ENCODE data around the gene MAD1L1.
"Not testable (repeated sequence)": the region's sequence is repeated elsewhere in the genome, so short reads cannot be mapped to it uniquely, and the experiment has no call there.

Gene MAD1L1

DNA sequence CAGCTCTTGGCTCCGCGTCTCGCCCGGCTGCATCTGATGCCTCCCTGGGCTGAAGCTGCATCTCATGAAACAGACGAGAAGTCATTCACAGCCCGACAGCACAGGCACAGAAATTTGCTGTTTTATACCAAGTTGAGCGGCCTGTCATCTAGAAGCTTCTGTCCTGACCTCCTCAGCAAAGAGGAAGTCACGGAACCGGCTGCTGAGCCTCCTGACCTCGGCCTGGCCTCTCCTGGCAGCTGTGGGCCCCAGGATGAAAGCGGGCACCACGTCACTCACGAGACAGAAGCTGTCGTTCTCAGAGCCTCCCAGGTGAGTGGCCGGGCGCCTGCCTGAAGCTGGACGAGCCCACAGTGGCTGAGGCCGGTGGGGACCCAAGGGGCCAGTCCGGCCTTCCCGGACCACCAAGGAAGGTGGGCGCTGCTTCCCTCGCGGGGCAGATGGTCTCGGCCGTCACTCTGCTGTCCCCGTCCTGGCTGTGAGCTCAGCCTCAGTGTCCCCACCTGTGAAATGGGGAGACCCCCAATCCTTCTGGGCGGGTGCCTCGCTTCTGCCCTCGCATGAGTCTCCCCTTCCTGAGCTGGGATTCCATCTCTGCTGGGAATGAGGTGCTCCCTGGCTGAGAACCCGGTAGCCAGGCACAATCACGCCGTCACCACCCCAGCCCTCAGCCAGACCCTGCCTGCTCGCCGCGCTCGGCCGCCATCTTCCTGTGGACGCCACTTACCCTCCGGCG, 391.3 kb downstream of the MAD1L1 start:
- DNase-seq = not testable (repeated sequence)

GRCh38 chr7:1840744-1841143, 392.0 kb downstream of the MAD1L1 start:
- not testable (repeated sequence) for DNase-seq

- DNase-seq = no peak
These were observed 393.0 kb downstream of the MAD1L1 start for GRCh38 chr7:1839701-1840100.

DNA sequence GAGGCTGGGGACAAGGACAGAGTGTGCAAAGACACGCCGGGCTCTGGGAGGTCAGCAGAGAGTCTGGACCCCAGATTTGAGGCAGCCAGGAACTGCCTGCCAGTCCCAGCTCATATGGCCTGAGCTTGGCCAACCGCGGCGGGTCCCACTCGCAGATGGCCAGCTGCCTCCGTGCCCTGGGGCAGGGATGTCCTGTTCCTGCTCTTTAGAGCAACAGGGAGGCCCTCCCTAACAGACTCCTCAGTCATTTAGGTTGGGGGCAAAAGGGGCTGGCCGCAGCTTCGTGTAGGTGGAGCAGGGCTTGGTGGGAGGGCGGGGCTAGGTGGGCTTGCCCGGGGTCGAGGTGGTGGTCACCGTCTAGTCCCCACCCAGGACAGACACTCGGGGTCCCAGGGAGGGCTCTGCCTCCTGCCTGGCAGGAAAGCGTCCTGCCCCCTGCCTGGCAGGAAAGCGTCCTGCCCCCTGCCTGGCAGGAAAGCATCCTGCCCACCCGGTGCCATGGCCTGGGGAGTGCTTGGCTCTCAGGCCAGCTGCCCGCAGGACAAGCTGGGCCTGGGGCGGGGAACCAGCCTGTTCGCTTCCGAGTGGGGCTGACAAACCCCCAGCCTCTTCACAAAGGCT, 393.7 kb downstream of the MAD1L1 start:
- DNase-seq = not testable (repeated sequence)

DNA sequence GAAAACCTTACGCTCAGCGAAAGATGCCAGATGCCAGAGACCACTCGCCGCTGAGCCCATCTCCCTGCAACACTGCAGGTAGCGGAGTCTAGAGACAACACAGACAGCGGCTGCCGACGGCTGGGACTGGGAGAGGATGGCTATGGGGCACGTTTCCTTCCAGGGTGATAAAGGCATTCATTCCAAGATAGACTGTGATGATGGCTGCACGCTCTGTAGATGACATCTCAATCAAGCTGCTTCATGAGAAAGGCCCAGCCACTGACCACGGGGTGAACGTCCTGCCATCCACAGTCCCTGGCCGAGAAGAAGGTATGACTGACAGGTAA, 394.2 kb downstream of the MAD1L1 start:
- not testable (repeated sequence) for DNase-seq

- DNase-seq = not testable (repeated sequence)
These were observed 394.8 kb downstream of the MAD1L1 start for GRCh38 chr7:1837696-1838543.

GRCh38 chr7:1831933-1832535, 400.7 kb downstream of the MAD1L1 start:
- DNase-seq = not testable (repeated sequence)

DNA sequence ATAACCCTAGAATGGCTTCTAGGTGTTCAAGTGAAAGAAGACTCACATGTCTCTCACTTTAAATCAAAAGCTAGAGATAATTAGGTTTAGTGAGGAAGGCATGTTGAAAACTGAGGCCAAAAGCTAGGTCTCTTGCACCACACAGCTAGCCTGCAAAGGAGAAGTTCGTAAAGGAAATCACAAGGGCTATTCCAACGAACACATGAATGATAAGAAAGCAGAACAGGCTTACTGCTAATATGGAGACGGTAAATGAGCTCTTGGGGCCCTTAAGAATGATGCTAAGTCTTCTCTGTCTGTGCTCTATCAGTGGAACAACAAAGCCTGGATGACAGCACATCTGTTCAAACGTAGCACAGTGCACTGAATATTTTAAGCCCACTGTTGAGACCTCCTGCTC, 401.3 kb downstream of the MAD1L1 start:
- not testable (repeated sequence) for DNase-seq

- DNase-seq = not testable (repeated sequence)
These were observed 403.1 kb downstream of the MAD1L1 start for GRCh38 chr7:1829668-1830067.

DNA sequence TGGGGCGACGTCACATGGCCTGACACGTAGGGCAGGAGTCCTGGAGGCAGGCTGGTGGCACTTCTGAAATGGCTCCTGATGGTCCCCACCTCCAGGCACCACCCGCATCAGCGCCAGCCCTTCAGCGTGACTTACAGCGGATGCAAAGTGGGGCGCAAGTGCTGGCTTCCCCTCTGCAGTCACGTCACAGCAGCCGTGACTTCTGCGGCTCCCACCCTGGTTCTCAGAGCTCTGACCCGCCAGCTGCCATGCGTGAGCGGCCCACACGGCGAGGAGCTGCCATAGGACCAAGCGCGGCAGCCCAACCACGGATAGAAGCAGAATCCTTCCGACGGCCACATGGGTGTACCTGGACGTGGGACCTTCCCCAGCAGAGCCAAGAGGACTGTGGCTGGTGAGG, 403.6 kb downstream of the MAD1L1 start:
- DNase-seq = no peak

DNA sequence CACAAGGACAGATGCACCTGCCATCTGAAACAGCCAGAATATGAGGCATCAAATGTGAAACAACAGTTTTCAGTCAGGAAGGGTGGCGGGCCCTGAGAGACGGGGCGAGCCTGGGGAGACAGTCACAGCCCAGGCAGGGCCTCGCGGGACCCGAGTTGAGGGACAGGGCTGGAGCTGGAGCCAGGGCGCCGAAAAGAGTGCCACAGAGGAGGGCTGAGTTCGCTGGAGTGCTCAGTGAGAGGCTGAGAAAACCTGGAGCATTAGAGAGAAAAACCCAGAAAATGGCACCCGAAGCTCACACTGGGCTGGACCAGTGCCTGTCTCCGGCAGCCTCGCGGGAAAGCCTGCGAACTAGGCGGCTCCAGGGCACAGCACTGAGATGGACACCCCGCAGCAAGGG, 404.6 kb downstream of the MAD1L1 start:
- not testable (repeated sequence) for DNase-seq

DNA sequence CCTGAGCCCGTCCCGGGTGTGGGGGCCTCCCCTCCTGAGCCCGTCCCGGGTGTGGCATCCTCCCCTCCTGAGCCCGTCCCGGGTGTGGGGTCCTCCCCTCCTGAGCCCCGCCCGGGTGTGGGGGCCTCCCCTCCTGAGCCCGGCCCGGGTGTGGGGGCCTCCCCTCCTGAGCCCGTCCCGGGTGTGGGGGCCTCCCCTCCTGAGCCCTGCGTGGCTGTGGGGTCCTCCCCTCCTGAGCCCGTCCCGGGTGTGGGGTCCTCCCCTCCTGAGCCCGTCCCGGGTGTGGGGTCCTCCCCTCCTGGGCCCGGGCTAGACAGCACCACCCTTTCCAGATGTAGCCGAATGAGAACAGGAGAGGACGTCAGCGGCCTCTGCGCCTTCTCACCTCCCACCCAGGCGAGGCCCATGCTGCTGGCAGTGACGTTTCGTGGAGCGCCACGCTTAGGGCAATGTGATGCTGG, 405.2 kb downstream of the MAD1L1 start:
- not testable (repeated sequence) for DNase-seq

DNA sequence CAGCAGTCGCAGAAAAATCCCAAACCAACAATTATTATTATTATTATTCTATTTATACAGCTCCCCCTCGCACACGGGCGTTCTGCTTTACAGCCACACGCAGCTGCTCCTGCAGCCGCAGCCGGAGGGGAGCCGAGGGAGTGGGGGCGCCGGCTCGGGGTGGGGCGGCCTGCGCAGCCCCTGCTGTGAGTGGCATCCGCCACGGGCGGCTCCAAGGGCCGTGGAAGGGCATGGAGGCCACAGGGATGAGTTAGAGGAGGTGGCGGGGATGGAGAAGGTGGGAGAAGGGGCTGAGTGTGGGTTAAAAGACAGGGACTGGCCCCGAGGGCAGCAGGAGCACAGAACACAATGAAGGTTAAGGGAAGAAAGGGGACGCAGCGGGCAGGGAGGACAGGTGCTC, 405.8 kb downstream of the MAD1L1 start:
- not testable (repeated sequence) for DNase-seq

- no peak for DNase-seq
These were observed 406.6 kb downstream of the MAD1L1 start for GRCh38 chr7:1825897-1826741.

GRCh38 chr7:1825647-1825896, 407.2 kb downstream of the MAD1L1 start:
- not testable (repeated sequence) for DNase-seq

DNA sequence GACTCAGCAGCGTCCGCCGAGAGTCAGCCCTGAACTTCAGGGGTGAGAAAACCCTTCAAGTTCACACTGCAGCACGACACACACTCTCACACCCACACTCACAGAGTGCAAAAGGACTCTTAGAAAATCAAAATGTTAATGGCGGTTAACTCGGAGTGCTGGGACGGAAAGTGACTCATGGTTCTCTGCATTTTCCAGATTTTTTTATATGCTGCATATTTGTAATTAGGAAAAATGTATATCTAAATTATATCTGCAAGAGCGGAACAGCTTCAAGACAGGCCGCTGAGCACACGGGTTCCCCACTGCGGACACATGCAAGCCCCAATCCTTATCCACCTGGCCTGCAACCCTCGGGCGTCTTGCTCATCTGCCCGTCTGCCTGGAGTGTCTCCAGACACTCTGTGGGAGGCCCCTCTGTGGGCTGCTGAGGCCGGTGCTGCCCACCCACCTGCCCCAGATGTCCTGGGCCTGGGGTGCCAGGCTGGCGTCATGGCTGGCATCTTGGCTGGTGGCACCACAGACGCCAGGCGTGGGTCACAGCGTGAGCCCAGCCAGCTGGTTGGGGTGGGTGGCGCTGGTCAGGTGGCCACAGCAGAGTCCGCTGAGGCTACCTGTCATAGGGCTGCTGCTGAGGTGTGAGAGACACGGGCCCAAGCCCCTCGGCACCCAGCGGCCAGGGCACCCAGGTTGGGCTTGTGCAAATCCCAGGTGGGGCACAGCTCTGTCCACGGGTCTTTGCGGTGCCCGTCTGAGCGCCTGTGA, 407.7 kb downstream of the MAD1L1 start:
- DNase-seq = peak in 1 of 2 donors; percentile 1

DNA sequence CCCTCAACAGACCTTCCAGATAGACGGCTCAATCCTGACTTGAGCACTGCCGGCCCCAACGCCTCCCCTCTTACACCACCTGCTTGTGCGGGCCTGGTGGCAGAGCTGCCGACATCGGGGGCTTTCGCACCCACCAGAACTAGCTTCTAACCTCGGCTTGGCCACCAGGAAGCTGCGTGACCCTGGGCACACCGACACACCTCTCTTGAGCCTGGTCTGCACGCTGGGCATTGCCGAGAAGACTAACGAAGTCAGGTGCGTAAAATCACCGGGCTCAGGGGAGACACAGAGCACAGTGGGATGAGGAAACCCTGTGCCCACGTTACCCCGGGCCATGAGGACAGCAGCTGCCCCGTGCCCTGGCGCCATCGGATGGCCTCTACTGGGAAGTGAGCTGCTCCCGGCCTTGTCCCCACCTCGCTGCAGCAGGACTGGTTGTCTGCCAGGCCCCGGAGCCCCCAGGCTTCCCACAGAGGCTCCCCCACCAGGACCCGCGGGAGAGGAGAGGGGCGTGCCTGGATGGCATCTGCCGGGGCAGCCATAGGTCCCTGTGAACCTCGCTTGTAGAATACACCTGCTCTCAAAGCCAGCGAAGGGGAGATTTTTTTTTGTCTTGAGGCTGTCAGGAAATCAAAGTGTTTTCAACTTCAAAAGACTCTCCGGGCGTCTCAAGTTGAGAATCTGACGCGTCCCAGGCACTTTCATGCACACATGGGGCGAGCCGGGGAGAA, 408.4 kb downstream of the MAD1L1 start:
- DNase-seq = peak; percentile 27 to 45

DNA sequence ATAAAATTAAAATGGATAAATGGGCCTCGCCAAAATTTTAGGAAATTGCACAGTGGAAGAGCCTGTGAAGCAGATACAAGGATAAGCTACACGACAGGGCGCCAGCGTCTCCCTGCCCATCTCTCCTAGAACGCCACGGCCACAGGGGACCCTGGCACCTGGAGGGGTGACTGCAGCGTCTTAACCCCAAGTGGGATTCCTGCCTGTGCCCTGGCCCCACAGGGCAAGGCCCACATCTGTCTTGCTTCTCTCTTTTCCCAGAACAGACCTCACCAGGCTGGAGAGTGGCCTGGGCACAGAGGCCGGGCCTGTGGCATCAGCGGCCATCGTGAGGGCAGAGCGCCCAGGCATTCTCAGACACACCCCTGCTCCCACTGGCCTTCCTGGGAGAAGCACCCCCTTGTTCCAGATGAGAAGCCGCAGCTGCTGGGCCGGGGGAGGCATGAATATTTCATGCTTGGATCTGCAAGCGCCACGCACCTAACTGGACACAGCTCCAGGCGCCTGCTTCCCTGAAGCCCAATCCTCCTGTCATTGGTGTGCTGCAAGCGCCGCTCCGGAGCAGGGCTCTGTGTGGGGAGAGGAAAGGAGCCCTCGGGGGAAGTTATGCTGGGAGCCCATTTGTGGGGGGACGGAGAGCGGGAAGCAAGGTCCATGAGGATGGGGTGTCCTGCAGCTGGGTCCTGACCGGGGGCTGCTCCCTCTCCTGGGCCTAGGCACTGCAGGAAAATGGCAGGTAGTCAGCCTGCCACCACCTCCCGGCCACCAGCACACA, 409.2 kb downstream of the MAD1L1 start:
- no peak for DNase-seq

GRCh38 chr7:1819259-1819841, 413.4 kb downstream of the MAD1L1 start:
- DNase-seq = peak in 1 of 2 donors; percentile 19

Data from CD4-positive, alpha-beta T cell treated with Interleukin-4 for 1 hour (primary cell).